ENCODE data around the gene TSPAN33.

GRCh38 chr7:129103561-129104324 lies 40.8 kb upstream of the TSPAN33 start:
- no peak for TF ChIP-seq CTCF (IDR thresholded peaks at IDR 0.05 in 2 of 3, conservative IDR thresholded peaks at IDR 0.05 in 1 of 3; ENCODE audit: control insufficient read depth in 2 of 3, extremely low read depth in 1 of 3, insufficient read depth in 1 of 3, low read depth in 3 of 3, low read length in 3 of 3)
- no peak for TF ChIP-seq FOXK2 (IDR thresholded peaks at IDR 0.05)
- TF ChIP-seq JUNB (IDR thresholded peaks at IDR 0.05): no peak
- TF ChIP-seq, protein P1, sequence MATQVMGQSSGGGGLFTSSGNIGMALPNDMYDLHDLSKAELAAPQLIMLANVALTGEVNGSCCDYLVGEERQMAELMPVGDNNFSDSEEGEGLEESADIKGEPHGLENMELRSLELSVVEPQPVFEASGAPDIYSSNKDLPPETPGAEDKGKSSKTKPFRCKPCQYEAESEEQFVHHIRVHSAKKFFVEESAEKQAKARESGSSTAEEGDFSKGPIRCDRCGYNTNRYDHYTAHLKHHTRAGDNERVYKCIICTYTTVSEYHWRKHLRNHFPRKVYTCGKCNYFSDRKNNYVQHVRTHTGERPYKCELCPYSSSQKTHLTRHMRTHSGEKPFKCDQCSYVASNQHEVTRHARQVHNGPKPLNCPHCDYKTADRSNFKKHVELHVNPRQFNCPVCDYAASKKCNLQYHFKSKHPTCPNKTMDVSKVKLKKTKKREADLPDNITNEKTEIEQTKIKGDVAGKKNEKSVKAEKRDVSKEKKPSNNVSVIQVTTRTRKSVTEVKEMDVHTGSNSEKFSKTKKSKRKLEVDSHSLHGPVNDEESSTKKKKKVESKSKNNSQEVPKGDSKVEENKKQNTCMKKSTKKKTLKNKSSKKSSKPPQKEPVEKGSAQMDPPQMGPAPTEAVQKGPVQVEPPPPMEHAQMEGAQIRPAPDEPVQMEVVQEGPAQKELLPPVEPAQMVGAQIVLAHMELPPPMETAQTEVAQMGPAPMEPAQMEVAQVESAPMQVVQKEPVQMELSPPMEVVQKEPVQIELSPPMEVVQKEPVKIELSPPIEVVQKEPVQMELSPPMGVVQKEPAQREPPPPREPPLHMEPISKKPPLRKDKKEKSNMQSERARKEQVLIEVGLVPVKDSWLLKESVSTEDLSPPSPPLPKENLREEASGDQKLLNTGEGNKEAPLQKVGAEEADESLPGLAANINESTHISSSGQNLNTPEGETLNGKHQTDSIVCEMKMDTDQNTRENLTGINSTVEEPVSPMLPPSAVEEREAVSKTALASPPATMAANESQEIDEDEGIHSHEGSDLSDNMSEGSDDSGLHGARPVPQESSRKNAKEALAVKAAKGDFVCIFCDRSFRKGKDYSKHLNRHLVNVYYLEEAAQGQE (IDR thresholded peaks at IDR 0.05; ENCODE audit: low read depth, low read length): no peak
- no peak for TF ChIP-seq CREB1 (IDR thresholded peaks at IDR 0.05; ENCODE audit: low read depth)
- TF ChIP-seq ZBTB33 (IDR thresholded peaks at IDR 0.05): no peak
- no peak for TF ChIP-seq USF2 (IDR thresholded peaks at IDR 0.05; ENCODE audit: borderline replicate concordance, low read depth, low read length)
- no peak for TF ChIP-seq SMC3 (IDR thresholded peaks at IDR 0.05; ENCODE audit: borderline replicate concordance, low read length)
- TF ChIP-seq MXI1 (IDR thresholded peaks at IDR 0.05; ENCODE audit: low read depth, low read length): no peak
- no peak for TF ChIP-seq BCLAF1 (IDR thresholded peaks at IDR 0.05)

Measured in GM12878 (cell line).